Globus pallidus (tissue), 1 donor: ENCODE measurements around the gene DYRK3.
A peak's percentile ranks its signal among the peaks of the same experiment; 100 is the strongest.

ENCODE experiments used
- DNase-seq: peaks from one replicate; pipeline ENCODE4 v3.0.0-alpha.2; 2015; ENCODE audit warnings: low spot score

The DYRK3 gene

GRCh38 chr1:206661161-206661820 is 26.0 kb downstream of the DYRK3 start:
- DNase-seq = no peak

DNA sequence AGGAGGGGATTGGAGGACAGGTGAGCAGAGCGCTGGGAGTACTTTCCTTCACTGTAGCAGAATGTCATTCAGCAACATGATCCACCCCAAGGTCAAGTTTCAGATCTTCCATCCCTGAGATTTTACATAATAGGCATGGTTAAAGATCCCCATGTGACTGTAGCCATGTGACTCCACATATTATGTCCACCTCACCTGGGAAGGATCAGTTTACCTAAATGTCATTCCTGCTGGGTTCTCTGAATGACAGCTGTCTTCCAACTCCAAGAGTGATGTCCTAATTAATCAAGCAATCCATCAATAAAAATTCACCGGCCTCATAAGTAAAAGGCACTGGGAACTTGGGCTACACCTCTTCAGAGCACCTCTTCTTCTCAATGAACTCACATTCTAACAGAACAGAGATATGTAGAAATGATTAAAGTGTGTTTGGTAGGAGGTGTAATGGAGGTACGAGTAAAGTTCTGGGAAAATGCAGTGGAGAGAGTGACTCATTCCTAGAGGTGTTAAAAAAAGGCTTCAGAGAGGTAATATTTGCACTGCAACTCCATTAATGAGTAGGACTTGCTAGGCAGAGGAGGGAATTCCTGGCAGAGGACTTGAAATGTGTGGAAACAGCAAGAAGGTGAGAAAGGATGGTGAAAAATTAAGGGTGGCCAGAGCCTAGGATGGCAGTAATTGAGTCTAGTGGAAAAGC is 27.2 kb downstream of the DYRK3 start:
- no peak for DNase-seq

- DNase-seq = no peak
These were observed 28.0 kb downstream of the DYRK3 start for GRCh38 chr1:206663362-206663761.

DNA sequence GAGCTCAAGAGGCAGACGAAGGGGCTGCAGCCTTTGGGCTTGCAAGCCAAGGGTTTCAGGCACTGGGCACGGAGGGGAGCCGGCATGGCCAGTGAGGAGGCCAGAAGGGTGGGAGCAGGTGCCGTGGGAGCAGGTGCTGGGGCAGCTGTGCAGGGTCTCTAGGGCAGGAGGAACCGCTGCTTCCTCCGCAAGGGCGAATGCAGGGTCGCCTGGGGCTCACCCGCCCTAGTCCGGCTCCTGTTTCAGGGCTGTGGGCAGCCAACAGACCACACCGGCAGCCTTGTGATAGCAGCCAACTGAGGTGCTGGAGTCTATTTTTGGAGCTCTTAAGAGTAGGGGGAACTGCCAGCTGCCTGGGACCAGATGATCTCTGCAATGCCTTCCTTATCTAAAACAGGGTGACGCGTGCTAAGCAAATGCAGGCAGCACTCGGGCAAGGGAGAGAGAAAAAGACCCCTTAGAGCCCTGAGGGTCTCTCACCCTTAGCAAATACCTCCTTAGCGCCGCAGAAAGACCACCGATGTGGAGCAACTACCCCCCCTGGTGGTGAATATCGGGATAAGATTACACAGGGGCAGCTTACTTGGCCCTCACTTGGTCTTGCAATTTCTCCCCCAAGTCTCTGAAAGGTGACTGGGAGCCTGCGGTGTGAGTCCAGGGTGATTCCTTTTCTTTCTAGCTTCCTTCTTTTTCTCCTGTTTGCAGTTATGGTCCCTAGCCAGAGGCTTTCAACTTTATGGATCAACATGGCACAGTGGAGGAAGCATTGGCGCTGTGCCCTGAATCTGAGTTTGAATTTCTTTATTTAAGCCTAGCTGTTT is 28.7 kb downstream of the DYRK3 start:
- peak; percentile 62 for DNase-seq

DNA sequence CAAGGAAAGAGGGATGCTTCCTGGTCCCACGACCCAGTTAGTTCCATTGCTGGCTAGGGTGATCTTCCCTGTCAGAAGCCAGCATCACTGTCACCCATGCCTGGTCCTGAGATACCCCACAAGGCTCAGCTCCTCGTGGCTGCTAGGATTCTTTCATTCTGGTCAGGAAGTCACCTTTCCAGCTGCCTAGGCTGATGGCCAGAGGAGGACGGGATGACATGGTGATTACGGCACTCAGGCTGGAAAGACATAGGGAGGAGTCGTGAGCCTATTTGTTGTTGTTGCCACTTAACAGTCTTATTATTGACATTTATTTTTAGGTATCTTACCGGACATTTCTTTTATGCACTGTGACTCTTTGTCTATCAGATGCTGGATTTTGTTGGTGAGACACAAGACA is 29.4 kb downstream of the DYRK3 start:
- DNase-seq = no peak

- DNase-seq = no peak
These were observed 30.8 kb downstream of the DYRK3 start for GRCh38 chr1:206666031-206666561.

GRCh38 chr1:206666954-206667665 is 31.8 kb downstream of the DYRK3 start:
- DNase-seq = no peak

DNA sequence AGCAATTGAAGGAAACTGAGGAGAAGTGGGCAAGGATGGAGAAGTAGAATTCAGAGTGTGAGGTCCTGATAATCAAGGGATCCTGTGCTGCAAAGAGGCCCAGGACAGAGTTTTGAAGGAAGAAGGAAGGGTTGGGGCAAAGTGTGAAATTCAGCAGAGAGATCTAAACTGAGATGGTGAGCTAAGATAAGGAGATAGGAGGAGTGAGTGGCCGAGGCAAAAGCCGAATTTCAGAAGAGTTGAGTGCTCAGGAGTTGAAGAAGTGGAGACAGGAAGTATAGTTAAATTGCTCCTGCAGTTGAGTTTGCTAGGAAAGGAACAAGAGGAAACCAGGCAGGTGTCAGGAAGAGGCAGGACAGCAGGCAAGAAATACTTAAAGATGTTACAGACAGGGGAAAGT is 33.0 kb downstream of the DYRK3 start:
- no peak for DNase-seq

DNA sequence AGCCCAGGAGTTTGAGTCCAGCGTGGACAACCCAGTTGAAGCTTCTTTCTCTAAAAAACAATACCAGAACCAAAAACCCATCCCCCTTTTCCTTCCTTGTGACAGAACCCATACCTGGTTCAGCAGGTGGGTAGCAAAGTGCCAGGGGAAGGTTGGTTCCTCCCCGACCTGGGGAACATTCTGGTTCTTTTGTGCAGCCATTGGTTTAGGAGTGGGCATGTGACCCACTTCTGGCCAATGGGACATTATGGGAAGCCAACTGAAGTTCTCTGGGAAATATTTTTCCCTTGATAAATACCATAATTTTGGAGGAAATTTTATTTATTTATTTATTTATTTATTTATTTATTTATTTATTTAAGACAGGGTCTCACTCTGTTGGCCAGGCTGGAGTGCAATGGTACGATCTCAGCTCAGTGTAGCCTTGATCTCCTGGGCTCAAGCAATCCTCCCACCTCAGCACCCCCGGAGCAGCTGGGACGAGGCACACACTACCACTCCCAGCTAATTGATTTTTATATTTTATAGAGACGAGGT is 33.6 kb downstream of the DYRK3 start:
- DNase-seq = no peak

DNA sequence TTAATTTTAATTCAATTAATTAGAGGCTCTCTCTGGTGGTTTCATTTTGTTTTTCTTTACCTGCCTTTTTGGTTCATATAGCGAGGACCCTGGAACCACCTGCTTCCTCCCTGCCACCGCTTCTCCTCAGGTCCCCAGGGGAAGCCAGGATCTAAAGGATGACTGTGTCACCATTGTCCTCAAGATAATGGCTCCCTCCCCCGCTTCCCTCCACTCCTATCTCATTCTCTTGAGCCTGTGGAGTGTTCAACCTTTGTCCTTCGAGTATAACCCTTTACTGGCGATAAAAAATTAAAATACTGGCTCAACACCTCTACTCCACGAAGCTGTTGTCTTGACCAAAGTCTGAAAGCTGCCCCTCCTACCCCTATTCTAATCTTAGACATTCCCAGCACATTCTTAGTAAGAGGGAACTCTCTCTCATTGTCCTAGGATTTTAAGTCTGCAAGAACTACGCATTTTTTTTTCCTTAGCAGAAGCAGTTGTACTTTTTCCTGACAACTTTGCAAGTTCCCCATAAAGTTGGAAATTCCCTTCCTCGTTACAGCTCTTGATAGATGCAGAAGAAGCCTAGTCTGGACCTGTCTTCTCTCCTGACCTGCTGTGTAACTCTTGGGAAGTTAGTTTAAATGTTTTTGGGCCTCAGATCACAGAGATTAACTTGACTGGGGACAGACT is 36.8 kb downstream of the DYRK3 start:
- no peak for DNase-seq

DNA sequence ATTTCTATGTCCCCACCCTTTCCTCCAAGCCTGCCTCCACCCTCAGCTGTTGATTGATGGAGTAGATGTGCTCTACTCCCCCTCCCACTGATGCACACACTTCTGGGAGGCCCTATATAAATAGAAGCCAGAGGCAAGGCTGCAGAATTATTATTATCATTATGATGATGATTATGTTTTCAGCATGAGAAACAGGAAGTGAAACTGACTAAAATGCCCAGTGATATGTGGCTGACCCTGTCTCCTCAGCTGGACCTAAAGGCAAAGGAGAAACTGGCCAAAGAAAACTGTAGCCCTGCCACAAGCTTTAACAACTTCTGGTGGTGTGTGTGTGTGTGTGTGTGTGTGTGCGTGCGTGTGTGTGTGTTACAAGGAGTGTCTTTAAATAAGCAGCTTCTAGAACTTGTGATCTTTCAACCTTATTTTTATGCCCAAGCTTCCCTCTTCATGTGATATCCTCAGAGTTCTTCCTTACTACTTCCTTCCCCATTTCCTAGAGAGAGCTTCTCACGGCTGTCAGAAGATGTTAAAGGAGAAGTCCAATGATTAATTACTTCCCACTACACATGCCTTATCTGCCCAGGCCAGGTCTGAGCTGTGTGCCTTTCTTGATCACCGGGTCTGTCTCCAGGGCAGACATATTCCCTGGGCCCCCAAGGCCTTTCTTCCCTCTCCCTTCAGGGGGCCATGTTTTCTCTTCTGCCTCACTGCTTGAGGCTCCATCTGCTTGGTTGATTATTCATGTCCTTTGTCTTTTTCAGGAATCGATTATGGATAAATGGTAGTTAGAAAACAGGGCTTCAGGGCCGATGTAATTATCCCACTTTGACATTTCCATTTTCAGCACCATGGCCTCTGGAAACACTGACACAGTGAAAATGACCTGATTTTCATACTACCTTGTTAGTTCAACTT is 37.8 kb downstream of the DYRK3 start:
- peak; percentile 41 for DNase-seq

GRCh38 chr1:206674236-206674635 is 38.9 kb downstream of the DYRK3 start:
- no peak for DNase-seq

GRCh38 chr1:206674745-206675175 is 39.4 kb downstream of the DYRK3 start:
- DNase-seq = no peak

- DNase-seq = no peak
These were observed 41.2 kb downstream of the DYRK3 start for GRCh38 chr1:206676499-206676898.

- DNase-seq = no peak
These were observed 43.2 kb downstream of the DYRK3 start for GRCh38 chr1:206678490-206678889.

GRCh38 chr1:206679738-206680211 is 44.4 kb downstream of the DYRK3 start:
- DNase-seq = peak; percentile 26

DNA sequence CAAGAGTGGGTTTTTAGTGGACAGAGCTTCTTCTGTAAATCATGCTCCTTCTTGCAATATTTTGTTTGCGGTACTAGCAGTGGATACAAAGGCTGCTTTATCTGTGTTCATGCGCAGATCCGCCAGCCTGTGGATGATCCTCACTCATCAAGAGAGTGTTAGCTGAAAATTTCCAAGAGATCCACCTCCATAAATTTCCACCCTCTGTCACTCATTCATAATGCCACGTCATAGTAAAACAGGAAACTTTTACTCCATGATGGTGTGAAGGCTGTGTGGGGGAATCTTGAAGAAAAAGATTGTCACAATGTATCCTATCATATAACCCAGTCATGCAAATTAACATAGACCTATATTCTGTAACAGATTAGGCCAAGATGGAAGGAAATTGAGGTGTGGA is 44.9 kb downstream of the DYRK3 start:
- peak; percentile 65 for DNase-seq

- no peak for DNase-seq
These were observed 46.0 kb downstream of the DYRK3 start for GRCh38 chr1:206681359-206681758.

GRCh38 chr1:206682111-206682510 is 46.8 kb downstream of the DYRK3 start:
- no peak for DNase-seq

- no peak for DNase-seq
These were observed 48.0 kb downstream of the DYRK3 start for GRCh38 chr1:206683313-206683712.
